NCI-H1694 treated with DMSO at 0.1 percent for 48 hours (cell line): ENCODE data around the gene EEF2.

ENCODE experiments used
- DNase-seq: peaks from one replicate; lab custom pipeline; 2025; lab: John Stamatoyannopoulos, UW

The EEF2 gene

GRCh38 chr19:3984908-3985642, at the start of gene EEF2:
Gene EEF2, minus strand, starts transcription at chr19:3985463. Its CDS starts 83 bp downstream, at chr19:3985380.
- peak; percentile 72 for DNase-seq

- DNase-seq: no peak
These were observed 49.1 kb upstream of the EEF2 start for GRCh38 chr19:4034048-4035017.

GRCh38 chr19:4033028-4033956, 48.0 kb upstream of the EEF2 start:
- no peak for DNase-seq

DNA sequence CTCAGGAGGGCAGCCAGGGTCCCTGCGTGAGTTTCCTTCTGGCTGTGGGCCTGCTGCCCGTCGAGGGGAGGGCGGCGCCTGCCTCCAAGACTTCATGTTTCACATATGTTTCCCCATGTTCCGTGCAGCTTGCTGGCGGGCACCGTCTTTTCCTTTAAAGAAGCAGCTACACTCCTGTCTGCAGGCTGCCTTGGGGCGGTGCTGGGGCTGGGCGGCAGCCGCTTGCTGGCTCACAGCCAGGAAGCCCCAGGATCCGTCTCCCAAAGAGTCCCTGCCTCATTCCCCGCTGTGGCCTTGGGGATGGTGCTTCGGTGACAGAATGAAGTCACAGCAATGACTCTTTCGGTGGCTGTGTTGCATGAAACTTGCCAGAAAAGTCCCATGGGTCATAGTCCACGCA, 47.2 kb upstream of the EEF2 start:
- no peak for DNase-seq

DNA sequence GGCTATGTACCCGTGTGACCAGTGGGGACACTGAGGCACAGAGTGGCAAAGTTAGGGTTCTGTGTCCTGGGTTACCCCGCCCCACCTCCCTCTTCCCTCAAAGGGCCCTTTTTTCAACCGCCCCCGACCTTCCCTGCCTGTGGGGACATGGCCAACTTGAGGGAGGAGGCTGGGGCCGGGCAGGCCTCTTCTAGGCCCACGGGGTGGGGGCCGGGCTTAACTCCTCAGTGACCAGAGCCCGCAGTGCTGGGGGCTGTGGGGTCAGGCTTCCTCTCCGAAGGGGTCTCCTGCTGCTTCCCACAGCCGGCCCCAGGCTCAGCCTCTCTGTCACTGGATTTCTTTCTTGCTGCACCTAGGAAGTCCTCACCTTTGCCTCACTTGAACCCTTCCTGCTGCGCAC, 46.2 kb upstream of the EEF2 start:
- DNase-seq: no peak

DNA sequence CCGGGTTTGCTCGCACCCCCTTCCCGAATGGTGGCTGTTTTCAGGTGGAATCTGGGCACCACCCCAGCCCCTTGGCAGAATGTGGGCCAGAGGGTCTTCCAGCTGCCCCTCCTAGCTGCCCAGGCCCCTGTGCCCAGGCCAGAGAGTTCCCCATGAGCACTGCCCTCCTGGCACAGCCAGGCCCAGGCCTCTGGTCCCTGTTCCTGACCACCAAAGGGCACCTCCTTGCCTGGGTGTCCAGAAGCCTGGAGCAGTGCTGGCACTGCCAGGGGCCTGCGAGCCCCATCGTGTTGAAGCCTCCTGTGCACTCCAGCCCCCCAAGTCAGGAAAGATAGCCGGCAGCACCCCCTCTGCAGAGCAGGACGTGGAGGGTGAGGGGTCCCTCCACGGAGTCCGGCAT, 45.7 kb upstream of the EEF2 start:
- no peak for DNase-seq

DNA sequence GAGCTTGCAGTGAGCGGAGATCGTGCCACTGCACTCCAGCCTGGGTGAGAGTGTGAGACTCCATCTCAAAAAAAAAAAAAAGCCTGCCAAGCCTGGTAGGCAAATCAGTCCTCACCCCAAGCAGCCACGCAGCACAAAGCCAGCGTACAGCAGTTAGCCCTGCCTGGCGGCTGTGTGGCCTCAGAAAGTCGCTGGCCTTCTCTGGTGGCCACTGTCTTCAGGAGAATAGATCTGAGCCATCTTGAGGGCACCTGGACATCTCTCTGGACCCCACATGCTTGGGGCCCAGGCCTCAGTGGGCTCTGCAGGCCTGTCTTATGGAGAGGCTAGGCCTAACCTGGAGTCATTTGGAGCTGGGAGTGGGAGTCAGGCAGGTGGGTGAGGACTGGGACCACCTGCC, 45.3 kb upstream of the EEF2 start:
- DNase-seq: no peak

GRCh38 chr19:4029247-4029614, 44.0 kb upstream of the EEF2 start:
- DNase-seq: no peak

- no peak for DNase-seq
These were observed 43.3 kb upstream of the EEF2 start for GRCh38 chr19:4028334-4029246.

DNA sequence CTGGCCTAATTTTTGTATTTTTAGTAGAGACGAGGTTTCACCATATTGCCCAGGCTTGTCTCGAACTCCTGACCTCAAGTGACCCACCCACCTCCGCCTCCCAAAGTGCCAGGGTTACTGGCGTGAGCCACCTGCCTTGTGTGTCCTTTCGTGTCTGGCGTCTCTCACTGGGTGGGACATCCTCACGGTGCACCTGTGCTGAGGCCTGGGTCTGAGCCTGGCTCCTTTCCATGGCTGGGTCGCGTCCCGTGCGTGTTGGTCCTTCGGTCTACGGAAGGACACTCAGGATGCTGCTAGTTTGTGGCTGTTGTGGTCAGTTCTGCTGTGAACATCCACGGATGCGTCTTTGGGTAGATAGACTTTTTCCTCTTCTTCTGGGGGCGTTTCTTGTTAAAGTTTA, 41.9 kb upstream of the EEF2 start:
- no peak for DNase-seq

DNA sequence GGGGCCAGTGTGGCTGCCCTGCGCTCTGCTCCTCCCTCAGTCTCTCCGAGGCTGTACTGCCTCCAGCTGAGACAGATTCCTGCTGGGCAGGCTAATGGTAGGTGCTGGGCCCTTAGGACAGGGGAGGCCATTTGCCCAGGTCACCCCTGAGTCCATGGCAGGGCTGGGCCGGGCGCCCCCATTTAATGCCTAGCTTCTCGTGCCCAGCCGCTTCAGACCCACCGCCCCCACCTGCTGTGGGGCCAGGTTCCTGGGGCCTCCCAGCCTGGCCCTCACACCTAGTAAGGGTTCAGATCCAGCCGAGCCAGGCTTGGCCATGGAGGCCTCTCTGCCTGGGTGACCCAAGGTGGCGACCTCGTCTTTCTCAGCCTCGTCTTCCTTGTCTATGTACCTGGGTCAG, 40.1 kb upstream of the EEF2 start:
- no peak for DNase-seq

DNA sequence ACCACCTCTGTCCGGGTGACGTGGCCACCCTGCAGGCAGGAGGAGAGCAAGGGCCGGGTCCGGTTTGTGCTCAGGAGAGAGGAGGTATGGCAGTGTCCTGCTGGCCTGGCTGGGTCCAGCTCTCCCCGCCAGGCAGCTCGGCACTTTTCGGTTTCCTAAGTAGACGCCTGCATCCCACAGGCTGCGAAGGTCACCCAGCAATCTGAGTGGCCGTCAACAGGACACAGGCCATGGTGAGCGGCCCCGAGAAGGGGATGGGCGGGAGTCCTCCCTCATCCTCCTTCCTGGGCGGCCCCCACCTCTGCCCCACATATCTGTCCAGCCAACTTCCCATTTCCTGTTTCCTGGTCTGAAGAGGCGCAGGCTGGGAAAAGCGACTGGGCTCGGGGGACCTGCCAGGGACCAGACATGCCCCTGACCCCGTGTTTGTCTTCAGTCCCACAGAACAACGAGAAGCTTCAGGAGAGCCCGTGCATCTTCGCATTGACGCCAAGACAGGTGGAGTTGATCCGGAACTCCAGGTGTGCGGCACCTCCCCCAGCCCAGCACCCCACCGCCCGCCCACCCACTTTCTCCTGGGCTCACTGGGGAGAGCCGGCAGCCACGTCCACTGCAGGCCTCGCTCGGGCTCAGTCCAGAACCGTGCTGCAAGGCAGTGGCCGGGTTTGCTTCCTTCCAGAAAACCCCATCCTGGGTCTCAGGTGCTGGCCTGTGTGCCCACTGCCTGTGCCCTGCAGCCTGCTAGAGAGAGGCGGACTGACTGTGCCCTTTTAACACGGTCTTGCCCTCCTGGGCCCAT, 38.5 kb upstream of the EEF2 start:
- no peak for DNase-seq

DNA sequence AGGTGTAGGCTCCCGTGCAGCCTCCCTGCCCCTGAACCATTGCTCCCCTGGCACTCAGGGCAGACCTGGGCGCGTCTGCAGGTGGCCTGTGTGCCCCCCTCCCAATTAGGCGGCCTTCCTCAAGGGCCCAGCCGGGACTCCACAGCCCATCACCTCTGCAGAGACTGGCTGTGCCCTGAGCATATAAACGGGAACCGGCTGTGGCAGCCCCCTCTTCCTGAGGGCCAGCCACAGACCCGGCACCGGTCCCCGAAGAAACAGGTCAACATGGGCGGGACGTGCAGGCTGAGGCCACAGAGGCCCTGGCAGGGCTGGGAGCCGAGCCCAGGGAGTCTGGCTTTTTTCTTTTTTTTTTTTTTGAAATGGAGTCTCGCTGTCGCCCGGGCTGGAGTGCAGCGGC, 34.3 kb upstream of the EEF2 start:
- DNase-seq: no peak

DNA sequence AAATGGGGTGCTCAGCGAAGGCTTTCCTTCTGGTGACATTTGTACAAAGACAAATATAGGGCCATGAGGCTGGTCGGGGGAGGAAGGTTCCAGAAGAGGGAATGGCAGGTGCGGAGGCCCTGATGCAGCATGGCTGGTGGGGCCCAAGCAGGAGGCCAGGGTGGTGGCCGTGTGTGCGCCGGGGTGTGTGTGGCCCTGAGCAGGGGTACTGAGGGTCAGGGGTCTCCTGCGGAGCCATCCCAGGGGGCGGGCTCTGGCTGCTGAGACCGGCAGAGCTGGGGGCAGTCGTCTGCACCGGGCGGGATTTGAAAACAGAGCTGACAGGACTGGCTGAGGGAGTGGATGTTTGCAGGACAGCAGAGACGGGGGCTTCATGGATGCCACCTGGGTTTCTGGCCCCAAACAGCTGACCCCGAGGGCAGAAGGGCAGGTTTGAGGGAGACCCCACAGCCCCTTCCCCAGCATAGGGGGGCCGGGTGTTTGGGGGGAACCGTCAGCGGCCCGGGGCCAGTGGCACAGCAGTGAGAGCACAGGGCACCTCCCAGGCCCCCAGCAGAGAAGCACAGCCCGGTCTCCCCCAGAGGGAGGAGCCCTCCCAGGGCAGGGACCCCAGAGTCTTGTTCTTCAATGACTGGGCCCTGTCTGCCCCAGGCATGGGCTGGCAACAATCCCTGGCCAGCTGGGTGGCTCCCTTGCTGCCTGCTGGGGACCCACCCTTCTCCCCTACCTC, 33.7 kb upstream of the EEF2 start:
- no peak for DNase-seq

- DNase-seq: no peak
These were observed 32.9 kb upstream of the EEF2 start for GRCh38 chr19:4018140-4018613.

DNA sequence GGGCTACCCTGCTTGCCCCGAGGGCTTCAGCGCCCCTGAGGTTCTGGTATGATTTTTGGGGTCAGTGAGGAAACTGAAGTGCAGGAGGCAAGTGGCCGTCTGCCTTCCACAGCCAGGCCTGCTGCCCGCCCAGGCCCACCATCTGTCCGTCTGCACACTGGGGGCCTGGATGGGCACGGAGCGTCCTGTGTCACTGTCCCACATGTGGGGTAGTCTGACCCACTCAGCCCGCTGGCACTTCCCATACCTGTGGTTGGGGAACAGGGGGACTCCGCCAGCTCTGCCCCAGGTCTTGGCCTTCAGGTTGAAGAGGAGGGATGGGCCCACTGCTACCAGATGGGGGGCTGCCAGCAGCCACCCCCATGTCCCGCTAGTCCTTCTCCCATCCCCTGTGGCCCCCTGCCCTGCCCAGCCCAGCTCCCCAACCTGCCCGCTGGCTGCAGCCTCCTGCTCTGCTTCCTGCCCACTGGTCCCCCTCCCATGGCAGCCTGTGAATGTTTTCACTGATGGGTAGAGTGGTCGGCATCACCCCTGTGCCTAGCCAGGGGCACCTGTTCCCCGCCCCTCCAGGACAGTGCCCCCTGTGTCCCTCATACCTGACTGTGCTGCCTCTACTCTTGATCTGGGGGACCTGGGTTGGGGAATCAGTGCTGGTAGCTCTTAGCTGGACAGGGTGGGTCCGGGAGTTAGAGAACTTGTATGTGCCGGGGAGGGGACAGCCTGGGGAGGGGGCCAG, 31.8 kb upstream of the EEF2 start:
- DNase-seq: no peak

- DNase-seq: no peak
These were observed 31.2 kb upstream of the EEF2 start for GRCh38 chr19:4016486-4016885.

DNA sequence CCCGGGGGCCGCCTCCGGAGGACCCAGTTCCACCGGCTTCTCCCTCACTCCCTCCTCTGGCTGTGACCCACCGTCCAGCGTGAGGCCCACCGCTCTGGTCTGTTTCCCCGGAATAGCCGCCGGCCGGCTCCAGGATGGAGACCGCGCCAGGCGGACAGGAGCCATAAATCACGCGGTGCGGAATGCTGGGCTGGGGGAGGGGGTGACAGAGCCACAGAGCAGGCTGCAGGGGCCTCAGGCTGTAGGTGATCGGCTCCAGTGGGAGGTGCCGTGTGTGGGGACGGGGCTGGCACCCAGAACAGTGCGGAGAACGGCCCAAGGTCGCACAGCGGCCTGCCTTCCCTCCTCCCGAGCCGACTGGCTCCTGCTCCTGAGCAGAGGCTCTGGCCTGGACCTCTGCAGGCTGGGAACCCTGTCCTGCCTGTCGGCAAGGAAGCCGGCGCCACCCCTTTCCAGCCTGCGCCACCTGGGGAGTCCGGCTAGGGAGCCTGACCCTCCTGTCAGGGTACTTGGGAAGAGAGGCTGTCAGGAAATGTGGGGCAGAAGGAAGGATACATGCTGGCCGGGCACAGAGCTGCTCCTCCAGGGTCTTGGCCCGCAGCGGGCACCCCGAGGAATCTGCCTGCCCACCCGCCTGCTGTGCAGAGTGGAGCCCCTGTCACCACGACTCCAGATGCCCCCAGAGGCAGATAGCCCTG, 30.6 kb upstream of the EEF2 start:
- DNase-seq: no peak
